Neural progenitor cell (in vitro differentiated cells): ENCODE results near the gene NPEPL1.

Source experiments
- EZH2 ChIP-seq: fragments of 200-600 bp; sonication (generic); IDR thresholded peaks from 2 replicates; pipeline ENCODE4 v1.6.1; 2017; ENCODE audit warnings: antibody characterized with exemption, mild to moderate bottlenecking, moderate library complexity
- TF ChIP-seq, protein P1 (sequence below): fragments of 200-600 bp; sonication (generic); IDR thresholded peaks from 2 replicates; pipeline ENCODE4 v1.5.1; 2017; ENCODE audit warnings: antibody characterized with exemption, mild to moderate bottlenecking

DNA sequence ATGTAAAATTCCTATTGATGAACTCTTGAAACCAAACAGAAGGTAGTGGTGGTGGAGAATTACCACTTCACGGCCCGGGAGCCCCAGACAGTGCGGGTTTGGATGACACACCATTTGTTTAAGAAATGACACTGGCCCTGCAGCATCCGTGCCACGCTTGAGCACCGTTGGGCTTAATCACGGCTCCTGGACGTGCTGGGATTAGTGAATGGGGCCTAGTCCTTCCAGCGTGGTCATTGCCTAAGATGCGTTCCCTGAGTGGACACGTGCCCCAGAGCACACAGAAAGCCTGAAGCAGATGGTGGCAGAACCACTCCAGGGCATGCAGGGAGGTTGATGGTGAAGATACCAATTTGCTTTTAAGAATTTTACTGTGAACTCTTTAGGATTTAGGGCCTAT, 27.0 kb upstream of the NPEPL1 start:
- no peak for TF ChIP-seq EZH2
- TF ChIP-seq, protein P1, sequence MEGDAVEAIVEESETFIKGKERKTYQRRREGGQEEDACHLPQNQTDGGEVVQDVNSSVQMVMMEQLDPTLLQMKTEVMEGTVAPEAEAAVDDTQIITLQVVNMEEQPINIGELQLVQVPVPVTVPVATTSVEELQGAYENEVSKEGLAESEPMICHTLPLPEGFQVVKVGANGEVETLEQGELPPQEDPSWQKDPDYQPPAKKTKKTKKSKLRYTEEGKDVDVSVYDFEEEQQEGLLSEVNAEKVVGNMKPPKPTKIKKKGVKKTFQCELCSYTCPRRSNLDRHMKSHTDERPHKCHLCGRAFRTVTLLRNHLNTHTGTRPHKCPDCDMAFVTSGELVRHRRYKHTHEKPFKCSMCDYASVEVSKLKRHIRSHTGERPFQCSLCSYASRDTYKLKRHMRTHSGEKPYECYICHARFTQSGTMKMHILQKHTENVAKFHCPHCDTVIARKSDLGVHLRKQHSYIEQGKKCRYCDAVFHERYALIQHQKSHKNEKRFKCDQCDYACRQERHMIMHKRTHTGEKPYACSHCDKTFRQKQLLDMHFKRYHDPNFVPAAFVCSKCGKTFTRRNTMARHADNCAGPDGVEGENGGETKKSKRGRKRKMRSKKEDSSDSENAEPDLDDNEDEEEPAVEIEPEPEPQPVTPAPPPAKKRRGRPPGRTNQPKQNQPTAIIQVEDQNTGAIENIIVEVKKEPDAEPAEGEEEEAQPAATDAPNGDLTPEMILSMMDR, result no peak
